Measurements from ENCODE around the gene ABCG1.

- TF ChIP-seq EZH2phosphoT487 (IDR thresholded peaks at IDR 0.05; ENCODE audit: borderline replicate concordance, low read depth, low read length) (no peak), CTCF (conservative IDR thresholded peaks at IDR 0.05; ENCODE audit: low read length) (no peak)
These were observed 43.9 kb downstream of the ABCG1 start for GRCh38 chr21:42262831-42263231.
